Fibroblast of lung (primary cell): ENCODE measurements around the gene KLHL33.

Experiments
- CTCF ChIP-seq, 2 donors: IDR thresholded peaks in 1 of 2; conservative IDR thresholded peaks in 1 of 2; 1 replicate in 1 of 2; 2 replicates in 1 of 2; pipeline ENCODE4 v1.5.1; 2011 to 2012; ENCODE audit warnings: low read length in 2 of 2, control low read depth in 1 of 2, inconsistent platforms in 1 of 2, low read depth in 1 of 2, mild to moderate bottlenecking in 1 of 2
- EZH2 ChIP-seq: IDR thresholded peaks from 2 replicates; pipeline ENCODE4 v1.5.1; 2012; ENCODE audit warnings: low read length, control low read depth, mild to moderate bottlenecking; ENCODE audit errors: missing control alignments

- TF ChIP-seq CTCF (conservative IDR thresholded peaks at IDR 0.05 in 1 of 2, IDR thresholded peaks at IDR 0.05 in 1 of 2; ENCODE audit: low read depth in 1 of 2, low read length in 2 of 2) (no peak), EZH2 (no peak)
Observed at GRCh38 chr14:20391505-20391904, 44.5 kb downstream of the KLHL33 start.
